Measurements from ENCODE around the gene XPR1. TPM values are rescaled to one million over a fixed set of nuclear protein-coding genes. Genes with fewer than 3 reads are reported as not detected.

The XPR1 gene
- total RNA-seq, 1 donor from 2014 or later = 12.0 TPM

DNA sequence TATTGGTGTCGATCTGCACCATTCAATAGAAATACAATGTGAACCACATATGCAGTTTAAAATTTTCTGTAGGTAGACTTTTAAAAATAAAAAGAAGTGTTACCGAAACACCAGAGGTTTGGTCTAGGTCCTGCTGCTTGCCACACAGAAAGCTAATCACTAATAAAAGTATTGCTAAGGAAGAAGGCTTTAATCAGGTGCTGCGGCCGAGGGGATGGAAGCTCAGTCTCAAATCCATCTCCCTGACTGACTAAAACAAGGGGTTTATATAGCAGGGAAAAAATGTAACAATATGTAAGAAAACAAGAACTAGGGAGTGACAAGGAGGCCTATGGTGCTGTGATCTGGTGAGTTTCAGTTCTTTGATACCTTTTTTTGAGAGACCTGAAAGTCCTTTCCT is 99.3 kb downstream of the XPR1 start:
- intact Hi-C loops (cut with DNase I) = no loop called here
- Histone ChIP-seq H3K9me3 (peaks cover 6% of the 10 kb centered on the region), H3K27me3 (no peaks in the 10 kb centered on the region), H3K36me3 (no peaks in the 10 kb centered on the region), H3K4me1 (no peaks in the 10 kb centered on the region), H3K4me3 (no peak overlapping the region), H3K27ac (no peak overlapping the region)
- TF ChIP-seq, protein P1, sequence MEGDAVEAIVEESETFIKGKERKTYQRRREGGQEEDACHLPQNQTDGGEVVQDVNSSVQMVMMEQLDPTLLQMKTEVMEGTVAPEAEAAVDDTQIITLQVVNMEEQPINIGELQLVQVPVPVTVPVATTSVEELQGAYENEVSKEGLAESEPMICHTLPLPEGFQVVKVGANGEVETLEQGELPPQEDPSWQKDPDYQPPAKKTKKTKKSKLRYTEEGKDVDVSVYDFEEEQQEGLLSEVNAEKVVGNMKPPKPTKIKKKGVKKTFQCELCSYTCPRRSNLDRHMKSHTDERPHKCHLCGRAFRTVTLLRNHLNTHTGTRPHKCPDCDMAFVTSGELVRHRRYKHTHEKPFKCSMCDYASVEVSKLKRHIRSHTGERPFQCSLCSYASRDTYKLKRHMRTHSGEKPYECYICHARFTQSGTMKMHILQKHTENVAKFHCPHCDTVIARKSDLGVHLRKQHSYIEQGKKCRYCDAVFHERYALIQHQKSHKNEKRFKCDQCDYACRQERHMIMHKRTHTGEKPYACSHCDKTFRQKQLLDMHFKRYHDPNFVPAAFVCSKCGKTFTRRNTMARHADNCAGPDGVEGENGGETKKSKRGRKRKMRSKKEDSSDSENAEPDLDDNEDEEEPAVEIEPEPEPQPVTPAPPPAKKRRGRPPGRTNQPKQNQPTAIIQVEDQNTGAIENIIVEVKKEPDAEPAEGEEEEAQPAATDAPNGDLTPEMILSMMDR (IDR thresholded peaks at IDR 0.05) = no peak
- no peak for TF ChIP-seq POLR2A (IDR thresholded peaks at IDR 0.05)
- TF ChIP-seq POLR2AphosphoS5 (IDR thresholded peaks at IDR 0.05; ENCODE audit: insufficient read depth in 1 of 2, low read depth in 1 of 2) = no peak
- DNase-seq (ENCODE audit: extremely low spot score in 2 of 2) = no peak

DNA sequence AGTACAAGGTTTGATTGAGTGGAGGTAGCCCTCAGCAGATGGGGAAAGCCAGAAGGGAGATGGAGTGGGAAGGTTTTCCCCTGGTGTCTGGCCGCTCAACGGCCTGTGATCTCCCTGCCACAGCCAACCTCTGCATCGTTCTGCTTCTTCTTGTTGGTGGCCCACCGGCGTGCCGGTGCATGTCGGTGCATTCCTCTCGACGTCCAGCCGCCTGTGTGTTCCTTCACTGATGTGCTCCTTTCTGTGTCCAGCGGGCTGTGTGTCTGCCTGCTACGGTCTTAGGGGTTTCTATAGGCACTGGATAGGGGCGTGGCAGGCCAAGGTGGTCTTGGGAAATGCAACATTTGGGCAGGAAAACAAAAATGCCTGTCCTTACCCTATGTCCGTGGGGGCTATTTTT is 101.0 kb downstream of the XPR1 start:
- Histone ChIP-seq H3K9me3 (peaks cover 6% of the 10 kb centered on the region), H3K36me3 (no peaks in the 10 kb centered on the region), H3K4me3 (no peak overlapping the region), H3K27me3 (no peaks in the 10 kb centered on the region), H3K4me1 (no peaks in the 10 kb centered on the region), H3K27ac (no peak overlapping the region)
- DNase-seq (ENCODE audit: extremely low spot score in 2 of 2) = no peak
- intact Hi-C loops (cut with DNase I) = no loop called here
- TF ChIP-seq, protein P1 (IDR thresholded peaks at IDR 0.05) = no peak
- TF ChIP-seq POLR2AphosphoS5 (IDR thresholded peaks at IDR 0.05; ENCODE audit: insufficient read depth in 1 of 2, low read depth in 1 of 2) = no peak
- no peak for TF ChIP-seq POLR2A (IDR thresholded peaks at IDR 0.05)

DNA sequence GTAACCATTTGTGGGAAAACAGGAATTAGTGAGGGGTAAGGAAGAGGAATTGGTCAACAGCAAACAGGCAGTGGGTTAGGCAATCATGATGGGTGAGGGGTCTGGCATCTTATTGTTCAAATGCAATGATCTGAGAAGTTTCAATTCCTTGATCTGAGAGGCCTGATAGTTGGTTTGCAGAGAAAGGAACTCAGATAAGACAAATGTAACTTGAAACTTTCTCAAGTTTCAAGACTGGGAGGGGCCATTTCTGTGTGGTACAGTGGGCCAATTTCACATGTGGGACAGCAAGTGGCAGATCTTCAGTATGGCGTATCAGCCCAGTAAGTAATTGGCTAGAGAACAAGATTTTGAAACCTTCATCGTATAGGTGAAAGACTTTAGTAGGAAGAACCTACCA is 102.5 kb downstream of the XPR1 start:
- no peak for DNase-seq (ENCODE audit: extremely low spot score in 2 of 2)
- Histone ChIP-seq H3K4me3 (no peak overlapping the region), H3K9me3 (peaks cover 6% of the 10 kb centered on the region), H3K36me3 (no peaks in the 10 kb centered on the region), H3K27me3 (no peaks in the 10 kb centered on the region), H3K27ac (no peak overlapping the region), H3K4me1 (no peaks in the 10 kb centered on the region)
- intact Hi-C loops (cut with DNase I) = no loop called here
- TF ChIP-seq POLR2A (IDR thresholded peaks at IDR 0.05) = no peak
- TF ChIP-seq POLR2AphosphoS5 (IDR thresholded peaks at IDR 0.05; ENCODE audit: insufficient read depth in 1 of 2, low read depth in 1 of 2) = no peak

DNA sequence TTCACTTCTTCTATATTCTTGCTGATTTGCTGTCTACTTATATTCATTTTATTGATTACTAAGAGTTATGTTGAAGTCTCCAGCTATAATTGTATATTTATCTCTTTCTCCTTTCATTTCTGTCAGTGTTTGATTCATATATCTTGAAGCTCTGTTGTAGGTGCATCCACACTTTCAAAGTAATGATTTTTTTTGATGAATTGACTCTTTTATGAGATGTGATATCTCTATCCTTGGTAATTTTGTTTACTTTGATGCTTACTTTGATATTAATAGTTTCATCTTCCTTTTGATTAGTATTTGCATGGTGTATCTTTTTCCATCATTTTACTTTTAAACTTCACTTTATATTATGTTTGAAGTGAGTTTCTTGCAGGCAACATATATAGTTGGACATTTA is 110.8 kb downstream of the XPR1 start:
- DNase-seq (ENCODE audit: extremely low spot score in 2 of 2) = no peak
- TF ChIP-seq POLR2A (IDR thresholded peaks at IDR 0.05) = no peak
- TF ChIP-seq, protein P1 (IDR thresholded peaks at IDR 0.05) = no peak
- no peak for TF ChIP-seq POLR2AphosphoS5 (IDR thresholded peaks at IDR 0.05; ENCODE audit: insufficient read depth in 1 of 2, low read depth in 1 of 2)
- Histone ChIP-seq H3K4me1 (no peaks in the 10 kb centered on the region), H3K36me3 (no peaks in the 10 kb centered on the region), H3K4me3 (no peak overlapping the region), H3K27me3 (no peaks in the 10 kb centered on the region), H3K27ac (no peak overlapping the region), H3K9me3 (peaks cover 14% of the 10 kb centered on the region)
- intact Hi-C loops (cut with DNase I) = no loop called here

DNA sequence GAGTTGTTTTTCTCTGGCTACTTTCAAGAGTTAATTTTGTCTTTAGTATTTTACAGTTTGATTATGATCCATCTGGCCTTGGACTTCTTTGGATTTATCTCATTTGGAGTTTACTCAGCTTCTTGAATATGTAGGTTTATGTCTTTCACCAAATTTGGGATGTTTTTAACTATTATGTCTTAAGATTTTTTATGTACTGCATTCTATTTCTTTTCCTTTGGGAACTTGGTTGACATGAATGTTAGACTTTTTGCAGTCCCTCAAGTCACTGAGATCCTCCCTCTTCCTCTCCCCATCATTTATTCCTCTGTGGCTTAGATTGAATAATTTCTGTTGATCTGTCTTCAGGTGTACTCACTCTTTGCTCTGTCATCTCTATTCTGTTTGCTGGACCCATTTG is 112.0 kb downstream of the XPR1 start:
- H3K27ac ChIP-seq = no peak overlapping the region
- intact Hi-C loops (cut with DNase I) = no loop called here
- no peaks in the 10 kb centered on the region for H3K27me3 ChIP-seq
- TF ChIP-seq POLR2A (IDR thresholded peaks at IDR 0.05) = no peak
- TF ChIP-seq, protein P1 (IDR thresholded peaks at IDR 0.05) = no peak
- no peak for TF ChIP-seq POLR2AphosphoS5 (IDR thresholded peaks at IDR 0.05; ENCODE audit: insufficient read depth in 1 of 2, low read depth in 1 of 2)
- H3K9me3 ChIP-seq = peaks cover 14% of the 10 kb centered on the region
- H3K4me1 ChIP-seq = no peaks in the 10 kb centered on the region
- H3K4me3 ChIP-seq = no peak overlapping the region
- no peaks in the 10 kb centered on the region for H3K36me3 ChIP-seq
- DNase-seq (ENCODE audit: extremely low spot score in 2 of 2) = no peak
